Measurements from ENCODE around the gene ASTN2. TPM values are rescaled to one million over a fixed set of nuclear protein-coding genes. Genes with fewer than 3 reads are reported as not detected.

Gene ASTN2
- total and polyA plus RNA-seq, 9 of the 15 experiments (the other 6 are each of a cell fraction or from before 2014, with no cell fraction given): 0.56 to 3.5 (median 1.9) TPM

- TF ChIP-seq MGA (IDR thresholded peaks at IDR 0.05) (peak; percentile 71; the same call in 1 of the 2 replicates), PBX2 (CRISPR knock-in tag; IDR thresholded peaks at IDR 0.05; ENCODE audit: low read depth) (no peak), PBX2 (tag; conservative IDR thresholded peaks at IDR 0.05; ENCODE audit: low read depth) (0 out of 2 replicates have a peak, but pooled peaks have one; percentile 40), ZNF311 (CRISPR knock-in tag; IDR thresholded peaks at IDR 0.05) (no peak), BCOR (IDR thresholded peaks at IDR 0.05) (no peak), SMARCA4 (IDR thresholded peaks at IDR 0.05) (peak; percentile 58; the same call in 1 of the 2 replicates), KLF16 (IDR thresholded peaks at IDR 0.05) (no peak), ZNF175 (CRISPR knock-in tag; IDR thresholded peaks at IDR 0.05; ENCODE audit: low read depth) (peak; percentile 83), ZNF3 (CRISPR knock-in tag; IDR thresholded peaks at IDR 0.05) (no peak)
Observed at GRCh38 chr9:116420993-116421538, 993.8 kb downstream of the ASTN2 start (continued).

All from K562 (cell line).